Thoracic aorta (tissue), 2 donors: ENCODE results near the gene TRPC3. TPM values are rescaled to one million over a fixed set of nuclear protein-coding genes. Genes with fewer than 3 reads are reported as not detected.
A peak's percentile ranks its signal among the peaks of the same experiment; 100 is the strongest.

Source experiments
- ATAC-seq: fragments of 150-250 bp; one replicate; pipeline ENCODE4 v1.8.0; 2017; ENCODE audit warnings: low read depth; ENCODE audit not compliant: insufficient number of reproducible peaks, low FRiP score
- DNase-seq: peaks from one replicate; pipeline ENCODE4 v3.0.0-alpha.2; 2020; ENCODE audit warnings: low spot score
- H3K27ac ChIP-seq, 2 donors: fragments of 200-600 bp; sonication (generic); 1 replicate in 1 of 2; 2 replicates in 1 of 2; pipeline ENCODE4 v1.5.1; 2016; ENCODE audit warnings: mild to moderate bottlenecking in 2 of 2, moderate library complexity in 2 of 2
- H3K27me3 ChIP-seq: fragments of 200-600 bp; sonication (generic); replicated peaks from 2 replicates; pipeline ENCODE4 v1.6.0; 2016; ENCODE audit warnings: mild to moderate bottlenecking; ENCODE audit not compliant: insufficient read depth
- H3K36me3 ChIP-seq: fragments of 200-600 bp; sonication (generic); one replicate; pipeline ENCODE4 v1.5.1; 2016
- H3K4me1 ChIP-seq, 2 donors: fragments of 200-600 bp; sonication (generic); 1 replicate in 1 of 2; 2 replicates in 1 of 2; pipeline versions ENCODE4 v1.5.1 to v1.6.0; 2016; ENCODE audit warnings: low read depth in 2 of 2, mild to moderate bottlenecking in 1 of 2; ENCODE audit not compliant: control insufficient read depth in 1 of 2
- H3K4me3 ChIP-seq: fragments of 200-600 bp; sonication (generic); 2 replicates; pipeline ENCODE4 v1.5.1; 2016; ENCODE audit warnings: mild to moderate bottlenecking
- H3K9me3 ChIP-seq: fragments of 200-600 bp; sonication (generic); 2 replicates; pipeline ENCODE4 v1.5.1; 2016
- total RNA-seq, 2 donors: library from RNA; depleted of rRNA; stranded (reverse); fragments of >200 nt; gene quantifications; one replicate each; pipeline versions ENCODE4 v1.1.0 to v1.2.3, GENCODE V29; 2016
- TF ChIP-seq, protein P1 (sequence below): fragments of 200-600 bp; sonication (generic); IDR thresholded peaks from one replicate; pipeline ENCODE4 v1.5.1; 2019; ENCODE audit warnings: antibody characterized with exemption

Gene TRPC3
- total RNA-seq, 2 donors from 2014 or later = 0.27 to 0.78 TPM

DNA sequence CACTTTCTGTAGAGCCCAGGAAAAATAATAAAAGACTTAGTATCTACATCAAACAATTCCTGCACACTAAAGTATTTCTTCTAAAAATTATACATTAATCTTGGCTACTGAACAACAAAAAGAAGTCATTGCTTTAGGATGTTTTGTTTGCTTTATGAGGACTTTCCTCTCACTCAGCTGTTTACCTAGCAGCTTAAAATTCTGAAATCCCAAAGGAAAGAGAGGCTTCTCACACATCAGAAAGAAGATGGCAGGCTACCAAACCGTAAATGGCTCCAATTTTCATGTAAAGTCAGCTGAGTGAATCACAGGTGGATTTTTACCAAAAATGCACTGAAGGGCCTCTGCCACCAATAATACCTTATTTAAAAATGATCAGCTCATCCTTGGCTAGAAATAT lies 9.0 kb upstream of the TRPC3 start:
- DNase-seq = no peak
- no peaks in the 10 kb centered on the region for H3K4me1 ChIP-seq
- H3K27ac ChIP-seq = no peak overlapping the region
- no peak overlapping the region for H3K4me3 ChIP-seq
- no peaks in the 10 kb centered on the region for H3K36me3 ChIP-seq
- no peaks in the 10 kb centered on the region for H3K9me3 ChIP-seq
- H3K27me3 ChIP-seq = no peaks in the 10 kb centered on the region
- TF ChIP-seq, protein P1, sequence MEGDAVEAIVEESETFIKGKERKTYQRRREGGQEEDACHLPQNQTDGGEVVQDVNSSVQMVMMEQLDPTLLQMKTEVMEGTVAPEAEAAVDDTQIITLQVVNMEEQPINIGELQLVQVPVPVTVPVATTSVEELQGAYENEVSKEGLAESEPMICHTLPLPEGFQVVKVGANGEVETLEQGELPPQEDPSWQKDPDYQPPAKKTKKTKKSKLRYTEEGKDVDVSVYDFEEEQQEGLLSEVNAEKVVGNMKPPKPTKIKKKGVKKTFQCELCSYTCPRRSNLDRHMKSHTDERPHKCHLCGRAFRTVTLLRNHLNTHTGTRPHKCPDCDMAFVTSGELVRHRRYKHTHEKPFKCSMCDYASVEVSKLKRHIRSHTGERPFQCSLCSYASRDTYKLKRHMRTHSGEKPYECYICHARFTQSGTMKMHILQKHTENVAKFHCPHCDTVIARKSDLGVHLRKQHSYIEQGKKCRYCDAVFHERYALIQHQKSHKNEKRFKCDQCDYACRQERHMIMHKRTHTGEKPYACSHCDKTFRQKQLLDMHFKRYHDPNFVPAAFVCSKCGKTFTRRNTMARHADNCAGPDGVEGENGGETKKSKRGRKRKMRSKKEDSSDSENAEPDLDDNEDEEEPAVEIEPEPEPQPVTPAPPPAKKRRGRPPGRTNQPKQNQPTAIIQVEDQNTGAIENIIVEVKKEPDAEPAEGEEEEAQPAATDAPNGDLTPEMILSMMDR = no peak
- no peak for ATAC-seq

DNA sequence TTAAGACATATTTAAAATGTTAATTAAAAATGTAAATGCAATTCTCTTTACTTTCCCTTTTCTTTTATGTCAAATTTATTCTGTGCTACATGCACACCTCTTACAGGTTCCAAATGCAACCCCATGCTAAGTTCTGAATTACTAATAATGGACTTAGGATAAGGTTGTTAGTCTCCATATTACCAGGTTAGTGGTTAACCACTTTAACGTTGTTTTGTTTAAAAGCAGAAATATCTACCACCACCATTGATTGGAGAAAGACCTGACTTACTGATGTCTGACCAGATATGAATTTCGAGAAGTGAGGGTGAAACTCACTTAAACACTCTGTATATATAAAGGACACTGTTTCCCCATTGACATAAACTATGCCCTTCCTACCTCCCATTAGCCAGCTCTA lies 6.9 kb upstream of the TRPC3 start:
- TF ChIP-seq, protein P1 = no peak
- H3K36me3 ChIP-seq = no peaks in the 10 kb centered on the region
- no peak for ATAC-seq
- H3K9me3 ChIP-seq = no peaks in the 10 kb centered on the region
- no peak overlapping the region for H3K27ac ChIP-seq
- H3K27me3 ChIP-seq = no peaks in the 10 kb centered on the region
- no peaks in the 10 kb centered on the region for H3K4me1 ChIP-seq
- H3K4me3 ChIP-seq = no peak overlapping the region
- DNase-seq = no peak

DNA sequence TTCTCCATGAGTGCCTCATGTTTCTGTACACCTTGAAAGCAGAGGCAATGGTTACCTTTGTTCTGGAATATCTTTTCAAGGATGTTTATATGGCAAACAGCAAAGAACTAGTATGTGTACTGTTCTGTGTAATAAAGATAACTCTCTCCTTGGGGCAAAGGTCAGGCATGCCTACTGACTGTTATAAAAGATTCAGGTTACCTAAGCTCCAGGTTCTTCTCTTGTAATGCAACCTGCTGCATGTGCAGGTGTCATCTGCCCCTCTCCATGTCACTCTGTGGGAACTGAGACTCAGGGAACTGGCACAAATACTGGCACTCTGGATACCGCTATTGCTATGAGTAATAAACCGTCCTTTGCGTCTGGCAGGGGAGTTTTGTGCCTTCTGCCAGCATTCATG lies 5.4 kb upstream of the TRPC3 start:
- Histone ChIP-seq H3K4me3 (no peak overlapping the region), H3K4me1 (peaks cover 0 to 2% of the 10 kb centered on the region in 2 donors), H3K36me3 (no peaks in the 10 kb centered on the region), H3K27ac (no peak overlapping the region), H3K27me3 (no peaks in the 10 kb centered on the region), H3K9me3 (no peaks in the 10 kb centered on the region)
- ATAC-seq = no peak
- TF ChIP-seq, protein P1 = no peak
- DNase-seq = no peak

DNA sequence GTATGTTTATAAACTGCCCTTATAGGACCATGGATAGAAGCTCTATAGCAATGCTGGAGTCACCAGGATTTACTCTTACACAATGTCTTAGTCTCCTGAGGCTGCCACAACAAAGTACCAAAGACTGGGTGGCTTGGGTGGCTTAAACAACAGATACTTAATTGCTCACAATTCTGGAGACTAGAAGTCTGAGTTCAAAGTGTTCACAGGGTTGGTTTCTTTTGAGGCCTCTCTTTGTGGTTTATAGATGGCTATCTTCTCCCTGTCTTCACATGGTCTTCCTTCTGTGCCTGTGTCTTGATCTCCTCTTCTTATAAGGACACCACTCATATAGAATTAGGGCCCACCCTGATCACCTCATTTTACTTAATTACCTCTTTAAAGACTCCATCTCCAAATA lies 2.0 kb upstream of the TRPC3 start:
- Histone ChIP-seq H3K4me3 (no peak overlapping the region), H3K9me3 (no peaks in the 10 kb centered on the region), H3K36me3 (no peaks in the 10 kb centered on the region), H3K4me1 (peaks cover 0 to 9% of the 10 kb centered on the region in 2 donors), H3K27me3 (no peaks in the 10 kb centered on the region), H3K27ac (no peak overlapping the region)
- DNase-seq (no peak), ATAC-seq (no peak)
- TF ChIP-seq, protein P1 = no peak

DNA sequence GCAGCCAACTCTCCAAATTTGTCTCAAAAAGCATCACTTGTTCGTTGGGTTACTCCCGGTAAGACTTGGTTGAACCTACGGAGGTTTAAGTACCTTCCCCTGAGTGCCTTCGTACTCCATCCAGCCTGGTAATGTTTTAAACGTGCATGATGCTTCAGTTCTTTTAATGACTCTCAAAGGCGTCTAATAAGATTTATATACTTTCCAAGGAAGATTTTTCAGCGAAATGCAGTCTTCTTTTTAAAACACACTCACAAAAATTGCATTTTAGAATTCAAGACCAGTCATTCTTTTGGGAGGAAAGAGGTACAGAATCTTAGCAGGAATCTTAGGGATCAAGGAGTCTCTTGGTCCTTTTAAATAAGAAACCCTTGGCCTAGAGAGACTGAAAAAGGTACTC lies 430 bp upstream of the TRPC3 start:
- DNase-seq (no peak), ATAC-seq (no peak)
- TF ChIP-seq, protein P1 = no peak
- Histone ChIP-seq H3K4me1 (peaks cover 0 to 9% of the 10 kb centered on the region in 2 donors), H3K27ac (no peak overlapping the region), H3K36me3 (no peaks in the 10 kb centered on the region), H3K27me3 (no peaks in the 10 kb centered on the region), H3K9me3 (no peaks in the 10 kb centered on the region), H3K4me3 (peak overlapping the region; percentile 78)
